Adipocyte (in vitro differentiated cells): ENCODE measurements around the gene ACAP2.

ENCODE experiments used
- DNase-seq: peaks from one replicate; pipeline ENCODE4 v3.0.0-alpha.2; 2015; ENCODE audit warnings: low read depth
- H3K27me3 ChIP-seq: replicated peaks from 2 replicates; pipeline ENCODE4 v1.7.0; 2013; ENCODE audit warnings: mild to moderate bottlenecking, low read length, moderate library complexity; ENCODE audit not compliant: control insufficient read depth, insufficient read depth
- H3K36me3 ChIP-seq: 2 replicates; pipeline ENCODE4 v1.7.0; 2013; ENCODE audit warnings: low read length, mild to moderate bottlenecking, moderate library complexity; ENCODE audit not compliant: control insufficient read depth, insufficient read depth, severe bottlenecking
- H3K4me1 ChIP-seq: 2 replicates; pipeline ENCODE4 v1.7.0; 2013; ENCODE audit warnings: mild to moderate bottlenecking, low read length, moderate library complexity; ENCODE audit not compliant: control insufficient read depth, insufficient read depth
- H3K4me3 ChIP-seq: 2 replicates; pipeline ENCODE4 v1.7.0; 2013; ENCODE audit warnings: mild to moderate bottlenecking, low read length, moderate library complexity
- H3K9ac ChIP-seq: 2 replicates; pipeline ENCODE4 v1.7.0; 2013; ENCODE audit warnings: mild to moderate bottlenecking, low read length, moderate library complexity
- H3K9me3 ChIP-seq: 2 replicates; pipeline ENCODE4 v1.7.0; 2013; ENCODE audit warnings: mild to moderate bottlenecking, low read length, moderate library complexity; ENCODE audit not compliant: control insufficient read depth

Gene ACAP2

GRCh38 chr3:195247086-195247862 lies 195.5 kb downstream of the ACAP2 start:
- no peak for DNase-seq
- H3K9me3 ChIP-seq: no peaks in the 10 kb centered on the region
- H3K36me3 ChIP-seq: no peaks in the 10 kb centered on the region
- no peak overlapping the region for H3K9ac ChIP-seq
- peaks cover 8% of the 10 kb centered on the region for H3K4me1 ChIP-seq
- H3K27me3 ChIP-seq: no peaks in the 10 kb centered on the region
- H3K4me3 ChIP-seq: no peak overlapping the region

GRCh38 chr3:195246581-195246995 lies 196.2 kb downstream of the ACAP2 start:
- Histone ChIP-seq H3K36me3 (no peaks in the 10 kb centered on the region), H3K9ac (no peak overlapping the region), H3K4me1 (peaks cover under 1% of the 10 kb centered on the region), H3K9me3 (no peaks in the 10 kb centered on the region), H3K4me3 (no peak overlapping the region), H3K27me3 (no peaks in the 10 kb centered on the region)
- DNase-seq: no peak

- Histone ChIP-seq H3K4me3 (no peak overlapping the region), H3K4me1 (peaks cover under 1% of the 10 kb centered on the region), H3K36me3 (no peaks in the 10 kb centered on the region), H3K27me3 (no peaks in the 10 kb centered on the region), H3K9ac (no peak overlapping the region), H3K9me3 (no peaks in the 10 kb centered on the region)
- no peak for DNase-seq
Observed at GRCh38 chr3:195245531-195245951, 197.3 kb downstream of the ACAP2 start.

- Histone ChIP-seq H3K9me3 (no peaks in the 10 kb centered on the region), H3K4me3 (no peak overlapping the region), H3K9ac (no peak overlapping the region), H3K27me3 (no peaks in the 10 kb centered on the region), H3K36me3 (no peaks in the 10 kb centered on the region), H3K4me1 (peaks cover 25% of the 10 kb centered on the region)
- no peak for DNase-seq
Observed at GRCh38 chr3:195241592-195242355, 201.0 kb downstream of the ACAP2 start.

GRCh38 chr3:195240939-195241338 lies 201.9 kb downstream of the ACAP2 start:
- H3K9me3 ChIP-seq: no peaks in the 10 kb centered on the region

GRCh38 chr3:195240171-195240701 lies 202.6 kb downstream of the ACAP2 start:
- peak overlapping the region; percentile 14 for H3K9ac ChIP-seq
- no peak for DNase-seq

More at GRCh38 chr3:195240939-195241338, 201.9 kb downstream of the ACAP2 start:
- H3K27me3 ChIP-seq: no peaks in the 10 kb centered on the region
- H3K4me1 ChIP-seq: peaks cover 25% of the 10 kb centered on the region
- DNase-seq: no peak
- no peaks in the 10 kb centered on the region for H3K36me3 ChIP-seq
- H3K4me3 ChIP-seq: no peak overlapping the region
- H3K9ac ChIP-seq: no peak overlapping the region

GRCh38 chr3:195239121-195239520 lies 203.7 kb downstream of the ACAP2 start:
- no peak for DNase-seq
- H3K9me3 ChIP-seq: no peaks in the 10 kb centered on the region
- H3K4me3 ChIP-seq: no peak overlapping the region
- H3K27me3 ChIP-seq: no peaks in the 10 kb centered on the region
- peak overlapping the region; percentile 14 for H3K9ac ChIP-seq
- peaks cover 25% of the 10 kb centered on the region for H3K4me1 ChIP-seq
- no peaks in the 10 kb centered on the region for H3K36me3 ChIP-seq

More at GRCh38 chr3:195240171-195240701, 202.6 kb downstream of the ACAP2 start:
- peaks cover 25% of the 10 kb centered on the region for H3K4me1 ChIP-seq
- H3K9me3 ChIP-seq: no peaks in the 10 kb centered on the region
- no peaks in the 10 kb centered on the region for H3K27me3 ChIP-seq
- no peaks in the 10 kb centered on the region for H3K36me3 ChIP-seq
- no peak overlapping the region for H3K4me3 ChIP-seq

- H3K36me3 ChIP-seq: no peaks in the 10 kb centered on the region
- peaks cover 25% of the 10 kb centered on the region for H3K4me1 ChIP-seq
- peak; percentile 30 for DNase-seq
- no peaks in the 10 kb centered on the region for H3K9me3 ChIP-seq
- H3K4me3 ChIP-seq: no peak overlapping the region
- H3K9ac ChIP-seq: peak overlapping the region; percentile 72
- no peaks in the 10 kb centered on the region for H3K27me3 ChIP-seq
Observed at GRCh38 chr3:195238586-195239118, 204.2 kb downstream of the ACAP2 start.

- Histone ChIP-seq H3K27me3 (no peaks in the 10 kb centered on the region), H3K9me3 (no peaks in the 10 kb centered on the region), H3K36me3 (no peaks in the 10 kb centered on the region), H3K4me3 (no peak overlapping the region), H3K4me1 (peaks cover 25% of the 10 kb centered on the region), H3K9ac (peak overlapping the region; percentile 72)
- DNase-seq: no peak
Observed at GRCh38 chr3:195238081-195238571, 204.7 kb downstream of the ACAP2 start.

- Histone ChIP-seq H3K4me3 (no peak overlapping the region), H3K27me3 (no peaks in the 10 kb centered on the region), H3K9me3 (no peaks in the 10 kb centered on the region), H3K4me1 (peaks cover 25% of the 10 kb centered on the region), H3K9ac (no peak overlapping the region), H3K36me3 (no peaks in the 10 kb centered on the region)
- no peak for DNase-seq
Observed at GRCh38 chr3:195236801-195237570, 205.8 kb downstream of the ACAP2 start.
